GM20431 (cell line): Measurements from ENCODE around the gene ZXDC.

ENCODE experiments used
- in situ Hi-C: fragments of 300-500 bp; cut with MseI, MboI; formaldehyde crosslinking; loops from one replicate; pipeline ENCODE4 v1.15.0; 2020; ENCODE audit warnings: low sequenced_read_pairs; ENCODE audit not compliant: unreplicated experiment

The ZXDC gene

GRCh38 chr3:126491221-126492013, 15.7 kb upstream of the ZXDC start:
- in situ Hi-C loops: no loop called here

- in situ Hi-C loops: no loop called here
These were observed 14.9 kb upstream of the ZXDC start for GRCh38 chr3:126490619-126491018.

- in situ Hi-C loops: no loop called here
These were observed 13.3 kb upstream of the ZXDC start for GRCh38 chr3:126488886-126489569.

GRCh38 chr3:126488185-126488584, 12.5 kb upstream of the ZXDC start:
- in situ Hi-C loops: no loop called here

- in situ Hi-C loops: no loop called here
These were observed 11.6 kb upstream of the ZXDC start for GRCh38 chr3:126487151-126487771.

- in situ Hi-C loops: no loop called here
These were observed 10.7 kb upstream of the ZXDC start for GRCh38 chr3:126486360-126486847.

GRCh38 chr3:126485956-126486355, 10.3 kb upstream of the ZXDC start:
- in situ Hi-C loops: no loop called here

GRCh38 chr3:126485176-126485897, 9.6 kb upstream of the ZXDC start:
- in situ Hi-C loops: no loop called here

- in situ Hi-C loops: no loop called here
These were observed 9.0 kb upstream of the ZXDC start for GRCh38 chr3:126484662-126485061.

GRCh38 chr3:126484148-126484547, 8.5 kb upstream of the ZXDC start:
- in situ Hi-C loops: no loop called here

- in situ Hi-C loops: no loop called here
These were observed 7.7 kb upstream of the ZXDC start for GRCh38 chr3:126483321-126483761.

GRCh38 chr3:126482503-126483255, 7.0 kb upstream of the ZXDC start:
- in situ Hi-C loops: no loop called here

GRCh38 chr3:126481808-126482502, 6.3 kb upstream of the ZXDC start:
- in situ Hi-C loops: no loop called here

- in situ Hi-C loops: no loop called here
These were observed 5.2 kb upstream of the ZXDC start for GRCh38 chr3:126480861-126481260.

GRCh38 chr3:126480206-126480605, 4.5 kb upstream of the ZXDC start:
- in situ Hi-C loops: no loop called here

GRCh38 chr3:126479642-126480041, 4.0 kb upstream of the ZXDC start:
- in situ Hi-C loops: no loop called here

- in situ Hi-C loops: no loop called here
These were observed 3.1 kb upstream of the ZXDC start for GRCh38 chr3:126478581-126479310.

GRCh38 chr3:126477061-126477380, 1.3 kb upstream of the ZXDC start:
- in situ Hi-C loops: no loop called here
